ENCODE results near the gene ALG1.

DNA sequence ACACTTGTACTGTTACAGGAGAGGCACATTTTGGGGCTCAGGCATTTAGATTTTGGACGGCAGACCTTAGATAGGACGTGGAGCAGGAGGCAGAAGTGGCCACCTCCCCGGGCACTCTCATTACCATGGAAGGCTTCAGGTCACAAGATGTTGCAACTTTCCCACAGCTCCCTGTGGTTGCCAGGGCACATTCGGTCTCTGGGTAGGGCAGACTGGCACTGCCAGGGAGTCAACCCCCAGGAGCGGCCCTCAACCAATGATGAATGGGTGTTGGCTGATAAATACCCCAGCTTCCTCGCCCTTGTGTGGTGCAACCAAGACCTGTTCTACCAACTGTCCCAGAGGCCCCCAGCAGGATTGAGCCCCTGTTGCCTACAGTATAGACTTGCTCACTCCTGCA is 49.1 kb upstream of the ALG1 start:
- TF ChIP-seq EZH2 (IDR thresholded peaks at IDR 0.05), result no peak
- no peak for TF ChIP-seq POLR2AphosphoS5 (IDR thresholded peaks at IDR 0.05; ENCODE audit: borderline replicate concordance, low read depth, low read length)
- TF ChIP-seq FOXP2 (optimal IDR thresholded peaks at IDR 0.05; ENCODE audit: control extremely low read depth, extremely low read length, insufficient read depth), result no peak

Data from SK-N-MC (cell line).